DMS153 treated with DMSO at 0.1 percent for 48 hours (cell line): ENCODE measurements around the gene C1orf141.
"Not testable (repeated sequence)": the region's sequence is repeated elsewhere in the genome, so short reads cannot be mapped to it uniquely, and the experiment has no call there.

ENCODE experiments used
- DNase-seq: peaks from one replicate; lab custom pipeline; 2025; ENCODE audit not compliant: unreplicated experiment; lab: John Stamatoyannopoulos, UW

The C1orf141 gene

GRCh38 chr1:67089685-67090208 is 45.0 kb downstream of the C1orf141 start:
- no peak for DNase-seq

GRCh38 chr1:67088440-67088839 is 46.3 kb downstream of the C1orf141 start:
- DNase-seq = no peak

- DNase-seq = no peak
Observed at GRCh38 chr1:67085326-67085725, 49.4 kb downstream of the C1orf141 start.

GRCh38 chr1:67084765-67085318 is 49.9 kb downstream of the C1orf141 start:
- no peak for DNase-seq

- DNase-seq = no peak
Observed at GRCh38 chr1:67078291-67078690, 56.5 kb downstream of the C1orf141 start.

GRCh38 chr1:67077593-67077992 is 57.2 kb downstream of the C1orf141 start:
- DNase-seq = no peak

- no peak for DNase-seq
Observed at GRCh38 chr1:67072749-67073148, 62.0 kb downstream of the C1orf141 start.

DNA sequence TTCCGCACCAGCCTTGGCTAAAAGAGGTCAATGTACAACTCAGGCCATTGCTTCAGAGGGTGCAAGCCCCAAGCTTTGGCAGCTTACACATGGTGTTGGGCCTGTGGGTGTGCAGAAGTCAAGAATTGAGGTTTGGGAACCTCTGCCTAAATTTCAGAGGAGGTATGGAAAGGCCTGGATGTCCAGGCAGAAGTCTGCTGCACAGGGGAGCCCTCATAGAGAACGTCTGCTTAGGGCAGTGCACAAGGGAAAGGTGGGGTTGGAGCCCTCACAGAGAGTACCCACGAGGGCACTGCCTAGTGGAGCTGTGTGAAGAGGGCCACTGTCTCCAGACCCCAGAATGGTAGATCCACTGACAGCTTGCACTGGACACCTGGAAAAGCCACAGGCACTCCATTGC is 67.1 kb downstream of the C1orf141 start:
- not testable (repeated sequence) for DNase-seq

GRCh38 chr1:67062412-67062811 is 72.4 kb downstream of the C1orf141 start:
- no peak for DNase-seq

DNA sequence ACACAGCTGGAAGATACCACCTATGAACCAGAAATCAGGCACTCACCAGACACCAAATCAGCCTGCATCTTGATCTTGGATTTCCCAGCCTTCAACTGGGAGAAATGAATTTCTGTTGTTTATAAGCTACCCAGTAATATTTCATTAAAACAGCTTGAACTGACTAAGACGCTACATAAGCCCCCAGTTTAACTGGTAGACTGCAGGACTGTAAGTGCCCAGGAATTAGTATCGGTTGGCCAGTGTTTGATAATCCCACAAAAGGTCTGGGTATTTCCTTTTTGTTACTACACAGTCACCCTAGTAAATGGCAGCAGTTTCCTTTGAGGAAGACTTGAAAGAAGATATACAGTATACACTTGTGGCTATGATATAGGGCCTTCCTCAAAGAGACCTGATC is 73.5 kb downstream of the C1orf141 start:
- no peak for DNase-seq

- no peak for DNase-seq
Observed at GRCh38 chr1:67060811-67061218, 74.0 kb downstream of the C1orf141 start.

- DNase-seq = no peak
Observed at GRCh38 chr1:67059346-67059745, 75.4 kb downstream of the C1orf141 start.

- DNase-seq = no peak
Observed at GRCh38 chr1:67058761-67059160, 76.0 kb downstream of the C1orf141 start.

GRCh38 chr1:67058242-67058641 is 76.5 kb downstream of the C1orf141 start:
- no peak for DNase-seq

DNA sequence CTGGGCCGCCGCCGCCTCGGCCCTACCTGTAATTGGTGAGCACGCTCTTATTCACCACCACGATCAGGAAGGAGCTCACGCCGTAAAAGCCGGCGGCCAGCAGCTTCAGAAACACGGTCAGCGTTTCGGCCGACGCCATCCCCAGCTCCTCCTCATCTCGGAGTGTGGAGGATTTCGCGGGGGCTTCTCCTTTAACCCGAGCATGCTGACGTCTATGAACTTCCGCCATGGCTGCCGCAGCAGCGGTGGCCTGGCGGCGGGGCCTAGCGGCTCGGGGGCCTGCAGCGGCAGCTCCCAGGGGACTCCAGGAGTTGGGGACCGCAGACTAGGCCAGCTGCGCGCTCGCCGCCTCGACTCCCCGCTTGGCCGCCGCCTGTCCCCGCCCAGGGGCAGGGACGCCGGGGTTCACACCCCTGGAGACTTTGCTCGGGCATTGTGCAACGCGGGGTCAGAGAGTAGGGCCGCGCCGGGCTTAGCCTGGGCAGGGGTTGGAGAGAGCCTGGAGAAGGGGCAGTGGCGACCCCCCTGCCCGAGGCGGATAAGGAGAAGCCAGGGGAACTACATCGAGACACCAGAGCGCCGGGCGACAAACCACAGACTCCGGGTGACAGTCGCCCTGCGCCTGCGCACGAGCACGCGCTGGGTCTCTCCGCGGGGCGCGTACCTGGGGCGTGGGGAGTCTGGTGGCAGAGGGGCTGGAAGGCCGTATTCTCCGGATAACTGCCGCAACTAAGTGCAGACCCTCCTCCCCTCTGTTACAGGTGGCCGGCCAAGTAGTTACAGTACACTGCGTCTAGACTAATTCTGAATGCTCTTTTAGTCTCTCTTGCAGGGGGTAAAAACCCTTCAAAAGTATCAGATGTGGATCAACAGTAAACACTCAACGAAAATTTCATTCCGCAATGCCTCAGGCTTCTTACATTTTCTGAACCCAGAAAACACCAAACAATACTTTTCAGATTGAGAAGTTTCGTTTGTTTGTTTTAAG is 80.7 kb downstream of the C1orf141 start, which contains the start of gene SLC35D1:
Gene SLC35D1 (minus strand): TSS at position 364 of the 988 bp plus-strand sequence. CDS start 135 bp downstream, at position 229.
- peak; percentile 51 for DNase-seq

GRCh38 chr1:67053535-67053784 is 81.3 kb downstream of the C1orf141 start:
- DNase-seq = no peak

- no peak for DNase-seq
Observed at GRCh38 chr1:67052741-67053534, 81.8 kb downstream of the C1orf141 start.

GRCh38 chr1:67051196-67051595 is 83.6 kb downstream of the C1orf141 start:
- no peak for DNase-seq

GRCh38 chr1:67044631-67045270 is 90.0 kb downstream of the C1orf141 start:
- DNase-seq = no peak

GRCh38 chr1:67043366-67043765 is 91.4 kb downstream of the C1orf141 start:
- DNase-seq = no peak
